Breast epithelium (tissue), 3 donors: Measurements from ENCODE around the gene TEPSIN.

ENCODE experiments used
- CTCF ChIP-seq, 3 donors: fragments of 450-650 bp; IDR thresholded peaks; one replicate each; pipeline ENCODE4 v1.5.1; 2016 to 2017; ENCODE audit warnings: antibody characterized with exemption in 3 of 3, mild to moderate bottlenecking in 3 of 3, moderate library complexity in 3 of 3
- POLR2A ChIP-seq: fragments of 450-650 bp; IDR thresholded peaks from one replicate; pipeline ENCODE4 v1.6.1; 2016; ENCODE audit warnings: antibody characterized with exemption, mild to moderate bottlenecking, moderate library complexity
- POLR2AphosphoS5 ChIP-seq, 3 donors: sonication (generic); formaldehyde crosslinking; IDR thresholded peaks; one replicate each; pipeline ENCODE4 v1.6.1; 2017; ENCODE audit warnings: antibody characterized with exemption in 3 of 3

GRCh38 chr17:81194225-81194760 is 44.6 kb downstream of the TEPSIN start:
- no peak for TF ChIP-seq POLR2A
- no peak for TF ChIP-seq CTCF (IDR thresholded peaks at IDR 0.05)
- TF ChIP-seq POLR2AphosphoS5 (IDR thresholded peaks at IDR 0.05) = no peak
